CD14-positive monocyte (primary cell): ENCODE results near the gene AASDH. TPM values are rescaled to one million over a fixed set of nuclear protein-coding genes. Genes with fewer than 3 reads are reported as not detected.

Experiments
- DNase-seq, 3 donors: peaks; one replicate each; pipeline ENCODE4 v3.0.0-alpha.2; 2011 to 2022
- H2AFZ ChIP-seq: 2 replicates; pipeline ENCODE4 v1.6.0; 2012; ENCODE audit warnings: mild to moderate bottlenecking, low read depth, low read length, inconsistent platforms; ENCODE audit not compliant: insufficient read depth, poor library complexity, severe bottlenecking
- H3K27ac ChIP-seq, 2 donors: 1 replicate in 1 of 2; 2 replicates in 1 of 2; pipeline ENCODE4 v1.5.1; 2012 to 2013; ENCODE audit warnings: low read length in 2 of 2, control low read depth in 1 of 2, inconsistent platforms in 1 of 2, low read depth in 1 of 2, mild to moderate bottlenecking in 1 of 2
- H3K27me3 ChIP-seq, 2 donors: one replicate each; pipeline versions ENCODE4 v1.6.0 to v1.6.1; 2011 to 2013; ENCODE audit warnings: low read length in 2 of 2; ENCODE audit not compliant: control insufficient read depth in 2 of 2, insufficient read depth in 2 of 2
- H3K36me3 ChIP-seq, 2 donors: replicated peaks in 1 of 2; 1 replicate in 1 of 2; 2 replicates in 1 of 2; pipeline versions ENCODE4 v1.5.1 to v1.6.1; 2012 to 2013; ENCODE audit warnings: low read length in 2 of 2, control low read depth in 1 of 2, inconsistent platforms in 1 of 2, mild to moderate bottlenecking in 1 of 2; ENCODE audit not compliant: insufficient read depth in 2 of 2, control insufficient read depth in 1 of 2
- H3K4me1 ChIP-seq, 2 donors: 1 replicate in 1 of 2; 2 replicates in 1 of 2; pipeline versions ENCODE4 v1.5.1 to v1.6.1; 2012 to 2013; ENCODE audit warnings: low read length in 2 of 2, control low read depth in 1 of 2, inconsistent platforms in 1 of 2, mild to moderate bottlenecking in 1 of 2, moderate library complexity in 1 of 2; ENCODE audit not compliant: insufficient read depth in 2 of 2, control insufficient read depth in 1 of 2
- H3K4me2 ChIP-seq: replicated peaks from 2 replicates; pipeline ENCODE3; 2012; ENCODE audit warnings: low read length, moderate library complexity, mild to moderate bottlenecking; ENCODE audit not compliant: poor library complexity, severe bottlenecking; ENCODE audit errors: extremely low read depth
- H3K4me3 ChIP-seq, 3 experiments: fragments of 200-600 bp in 1 of 3; sonication (generic) in 1 of 3; replicated peaks in 1 of 3; 1 replicate in 2 of 3; 2 replicates in 1 of 3; pipeline ENCODE4 v1.5.1; 2011 to 2013; ENCODE audit warnings: low read length in 3 of 3, mild to moderate bottlenecking in 3 of 3, control low read depth in 2 of 3, low read depth in 2 of 3, inconsistent platforms in 1 of 3, moderate library complexity in 1 of 3
- H3K79me2 ChIP-seq: 2 replicates; pipeline ENCODE4 v1.6.0; 2012; ENCODE audit warnings: mild to moderate bottlenecking, control low read depth, inconsistent platforms, low read length, moderate library complexity; ENCODE audit not compliant: insufficient read depth
- H3K9ac ChIP-seq: 2 replicates; pipeline ENCODE4 v1.6.0; 2017; ENCODE audit warnings: low read length, mild to moderate bottlenecking; ENCODE audit not compliant: insufficient read depth, poor library complexity, severe bottlenecking
- H3K9me3 ChIP-seq, 2 donors: replicated peaks in 1 of 2; 1 replicate in 1 of 2; 2 replicates in 1 of 2; pipeline versions ENCODE4 v1.5.1 to v1.6.1; 2012 to 2013; ENCODE audit warnings: low read length in 2 of 2, control low read depth in 1 of 2; ENCODE audit not compliant: control insufficient read depth in 1 of 2, insufficient read depth in 1 of 2
- H4K20me1 ChIP-seq: 2 replicates; pipeline ENCODE4 v1.6.0; 2012; ENCODE audit warnings: mild to moderate bottlenecking, low read length, control low read depth, moderate library complexity; ENCODE audit not compliant: insufficient read depth
- H3K27ac Mint-ChIP-seq, 7 donors: one replicate each; pipeline ENCODE4 v1.8.0; 2020; ENCODE audit warnings: mild to moderate bottlenecking in 7 of 7, mixed read lengths in 7 of 7, moderate library complexity in 6 of 7, inconsistent platforms in 2 of 7
- H3K27me3 Mint-ChIP-seq, 3 donors: one replicate each; pipeline ENCODE4 v1.8.0; 2021 to 2022; ENCODE audit warnings: low read depth in 3 of 3, mild to moderate bottlenecking in 3 of 3, mixed read lengths in 3 of 3, moderate library complexity in 3 of 3, inconsistent platforms in 1 of 3
- H3K36me3 Mint-ChIP-seq, 2 donors: one replicate each; pipeline ENCODE4 v1.8.0; 2020; ENCODE audit warnings: mixed read lengths in 2 of 2, inconsistent platforms in 1 of 2, mild to moderate bottlenecking in 1 of 2
- H3K4me1 Mint-ChIP-seq: one replicate; pipeline ENCODE4 v1.8.0; 2020; ENCODE audit warnings: mild to moderate bottlenecking, mixed read lengths
- H3K4me3 Mint-ChIP-seq, 2 donors: one replicate each; pipeline ENCODE4 v1.8.0; 2020; ENCODE audit warnings: mild to moderate bottlenecking in 2 of 2, mixed read lengths in 2 of 2, moderate library complexity in 1 of 2
- H3K9me3 Mint-ChIP-seq, 7 donors: one replicate each; pipeline ENCODE4 v1.8.0; 2020 to 2022; ENCODE audit warnings: mixed read lengths in 7 of 7, mild to moderate bottlenecking in 6 of 7, moderate library complexity in 6 of 7, inconsistent platforms in 2 of 7
- WGBS: methylation state at CpG from one replicate; pipeline ENCODE4 v1.1.5; 2013; ENCODE audit warnings: missing lambda C conversion rate; ENCODE audit not compliant: insufficient coverage; 5-methylcytosine and 5-hydroxymethylcytosine counted together
- intact Hi-C, 2 donors: fragments of 100-400 bp; cut with micrococcal nuclease; formaldehyde crosslinking; loops; one replicate each; pipeline versions ENCODE4 v1.15.0 to v1.15.1; 2023
- polyA plus RNA-seq, 3 donors: library from polyadenylated mRNA; depleted of rRNA in 1 of 3; unstranded in 2 of 3; stranded (reverse) in 1 of 3; fragments of 300-500 nt in 2 of 3; fragments of >200 nt in 1 of 3; fragmentation: Illumina TruSeq in 2 of 3; gene quantifications; 1 replicate in 2 of 3; 2 replicates in 1 of 3; pipeline ENCODE4 v1.2.3, GENCODE V29; 2012 to 2021
- TF ChIP-seq, protein P1 (sequence below): fragments of 200-600 bp; IDR thresholded peaks from one replicate; pipeline ENCODE4 v1.8.0; 2022; ENCODE audit warnings: antibody characterized with exemption, mild to moderate bottlenecking

The AASDH gene
- polyA plus RNA-seq, 3 donors, result 5.9 to 6.9 (median 6.2) TPM

DNA sequence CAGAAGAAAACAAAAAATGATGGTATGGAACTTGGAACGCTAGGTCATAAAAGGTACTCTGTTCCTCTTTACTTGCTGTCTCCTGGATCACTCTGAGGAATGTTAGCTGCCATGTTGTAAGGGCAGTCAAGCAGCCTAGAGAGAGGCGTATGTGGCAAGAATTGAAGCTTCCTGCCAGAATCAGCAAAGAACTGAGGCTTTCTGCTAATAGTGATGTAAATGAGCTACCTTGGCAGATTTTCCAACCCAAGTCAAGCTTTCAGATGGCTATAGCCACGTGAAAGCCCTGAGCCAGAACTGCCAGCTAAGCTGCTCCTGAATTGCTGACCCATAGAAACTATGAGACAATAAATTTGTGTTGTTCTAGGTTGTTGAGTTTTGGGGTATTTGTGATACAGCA is 38.7 kb downstream of the AASDH start:
- Mint-ChIP-seq H3K4me3 (no peak overlapping the region), H3K27ac (no peak overlapping the region), H3K9me3 (no peaks in the 10 kb centered on the region), H3K27me3 (no peaks in the 10 kb centered on the region), H3K36me3 (peaks cover 40 to 42% of the 10 kb centered on the region in 2 donors), H3K4me1 (no peaks in the 10 kb centered on the region)
- H2AFZ ChIP-seq, result no peak overlapping the region
- no peaks in the 10 kb centered on the region for H3K79me2 ChIP-seq
- intact Hi-C loops, result no loop called here
- no peak overlapping the region for H3K9ac ChIP-seq
- no peak overlapping the region for H3K27ac ChIP-seq
- H3K4me1 ChIP-seq, result no peaks in the 10 kb centered on the region
- H3K36me3 ChIP-seq, result peaks cover 21 to 63% of the 10 kb centered on the region in 2 donors
- no peaks in the 10 kb centered on the region for H3K9me3 ChIP-seq
- TF ChIP-seq, protein P1, sequence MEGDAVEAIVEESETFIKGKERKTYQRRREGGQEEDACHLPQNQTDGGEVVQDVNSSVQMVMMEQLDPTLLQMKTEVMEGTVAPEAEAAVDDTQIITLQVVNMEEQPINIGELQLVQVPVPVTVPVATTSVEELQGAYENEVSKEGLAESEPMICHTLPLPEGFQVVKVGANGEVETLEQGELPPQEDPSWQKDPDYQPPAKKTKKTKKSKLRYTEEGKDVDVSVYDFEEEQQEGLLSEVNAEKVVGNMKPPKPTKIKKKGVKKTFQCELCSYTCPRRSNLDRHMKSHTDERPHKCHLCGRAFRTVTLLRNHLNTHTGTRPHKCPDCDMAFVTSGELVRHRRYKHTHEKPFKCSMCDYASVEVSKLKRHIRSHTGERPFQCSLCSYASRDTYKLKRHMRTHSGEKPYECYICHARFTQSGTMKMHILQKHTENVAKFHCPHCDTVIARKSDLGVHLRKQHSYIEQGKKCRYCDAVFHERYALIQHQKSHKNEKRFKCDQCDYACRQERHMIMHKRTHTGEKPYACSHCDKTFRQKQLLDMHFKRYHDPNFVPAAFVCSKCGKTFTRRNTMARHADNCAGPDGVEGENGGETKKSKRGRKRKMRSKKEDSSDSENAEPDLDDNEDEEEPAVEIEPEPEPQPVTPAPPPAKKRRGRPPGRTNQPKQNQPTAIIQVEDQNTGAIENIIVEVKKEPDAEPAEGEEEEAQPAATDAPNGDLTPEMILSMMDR, result no peak
- H3K4me3 ChIP-seq, result no peak overlapping the region
- WGBS, result 83% methylated on average over 1 of the region's 3 CpGs
- no peak overlapping the region for H3K4me2 ChIP-seq
- no peaks in the 10 kb centered on the region for H4K20me1 ChIP-seq
- no peak for DNase-seq
- H3K27me3 ChIP-seq, result no peaks in the 10 kb centered on the region

DNA sequence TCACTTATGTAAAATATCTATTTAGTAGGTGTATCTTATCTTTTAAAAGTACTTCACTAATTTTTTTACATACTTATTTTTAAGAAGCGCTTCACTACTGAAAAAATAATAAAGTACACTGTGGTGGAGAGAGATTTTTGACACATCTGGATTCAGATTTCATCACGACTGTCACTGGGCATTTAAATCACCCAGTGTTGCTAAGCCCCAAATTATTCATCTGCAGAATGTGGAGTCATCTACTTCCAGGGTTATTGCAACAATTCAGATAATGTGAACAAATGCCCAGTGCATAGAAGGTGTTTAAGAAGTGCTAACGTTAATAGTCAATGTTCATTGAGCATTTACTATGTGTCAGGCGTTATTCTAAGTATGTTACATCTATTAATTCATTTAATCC is 41.8 kb downstream of the AASDH start:
- TF ChIP-seq, protein P1, result no peak

More for the DNA sequence above, 41.8 kb downstream of the AASDH start:
- H3K9me3 Mint-ChIP-seq, result peaks cover 0 to under 1% (median 0%) of the 10 kb centered on the region in 7 donors
- no peaks in the 10 kb centered on the region for H3K9me3 ChIP-seq
- no peaks in the 10 kb centered on the region for H4K20me1 ChIP-seq
- no peaks in the 10 kb centered on the region for H3K4me1 Mint-ChIP-seq
- no peak overlapping the region for H3K4me2 ChIP-seq
- H3K27ac ChIP-seq, result no peak overlapping the region
- H2AFZ ChIP-seq, result no peak overlapping the region
- no peaks in the 10 kb centered on the region for H3K27me3 ChIP-seq
- DNase-seq, result no peak
- intact Hi-C loops, result no loop called here
- no peak overlapping the region for H3K27ac Mint-ChIP-seq
- H3K4me1 ChIP-seq, result no peaks in the 10 kb centered on the region
- H3K36me3 ChIP-seq, result peaks cover 21 to 40% of the 10 kb centered on the region in 2 donors
- H3K9ac ChIP-seq, result no peak overlapping the region
- no CpG with 5 or more reads among the region's 4 CpGs for WGBS
- peaks cover 39% of the 10 kb centered on the region in 2 donors for H3K36me3 Mint-ChIP-seq
- H3K4me3 Mint-ChIP-seq, result no peak overlapping the region
- H3K4me3 ChIP-seq, result no peak overlapping the region
- no peaks in the 10 kb centered on the region for H3K27me3 Mint-ChIP-seq
- H3K79me2 ChIP-seq, result no peaks in the 10 kb centered on the region
